ENCODE results near the gene ZBED3. TPM values are rescaled to one million over a fixed set of nuclear protein-coding genes. Genes with fewer than 3 reads are reported as not detected.
A peak's percentile ranks its signal among the peaks of the same experiment; 100 is the strongest.

The ZBED3 gene
- total and polyA plus RNA-seq, 2 experiments from 2014 or later = 4.3 to 24.8 TPM

DNA sequence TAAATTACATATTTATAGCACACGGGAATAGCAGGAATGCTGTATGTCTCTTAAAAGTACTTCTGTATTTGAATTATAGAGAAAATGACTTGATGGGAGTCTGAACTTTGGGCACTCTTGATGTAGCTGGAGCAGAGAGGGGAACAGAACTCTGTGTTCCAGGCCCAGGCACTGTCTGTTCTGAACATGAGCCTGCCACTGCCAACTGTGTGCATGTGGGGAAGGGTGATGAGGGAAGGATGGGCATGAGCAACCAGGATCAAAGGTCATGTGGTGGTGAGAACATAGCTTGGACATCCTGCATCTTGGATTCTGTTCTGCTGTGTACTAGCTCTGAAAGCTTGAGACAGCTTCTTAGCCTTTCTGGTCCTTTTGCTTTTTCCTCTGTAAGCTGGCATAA lies 16.4 kb upstream of the ZBED3 start:
- H3K36me3 ChIP-seq = no peaks in the 10 kb centered on the region
- no peak for DNase-seq (ENCODE audit: low read depth in 1 of 2, low spot score in 1 of 2)
- TF ChIP-seq, protein P1, sequence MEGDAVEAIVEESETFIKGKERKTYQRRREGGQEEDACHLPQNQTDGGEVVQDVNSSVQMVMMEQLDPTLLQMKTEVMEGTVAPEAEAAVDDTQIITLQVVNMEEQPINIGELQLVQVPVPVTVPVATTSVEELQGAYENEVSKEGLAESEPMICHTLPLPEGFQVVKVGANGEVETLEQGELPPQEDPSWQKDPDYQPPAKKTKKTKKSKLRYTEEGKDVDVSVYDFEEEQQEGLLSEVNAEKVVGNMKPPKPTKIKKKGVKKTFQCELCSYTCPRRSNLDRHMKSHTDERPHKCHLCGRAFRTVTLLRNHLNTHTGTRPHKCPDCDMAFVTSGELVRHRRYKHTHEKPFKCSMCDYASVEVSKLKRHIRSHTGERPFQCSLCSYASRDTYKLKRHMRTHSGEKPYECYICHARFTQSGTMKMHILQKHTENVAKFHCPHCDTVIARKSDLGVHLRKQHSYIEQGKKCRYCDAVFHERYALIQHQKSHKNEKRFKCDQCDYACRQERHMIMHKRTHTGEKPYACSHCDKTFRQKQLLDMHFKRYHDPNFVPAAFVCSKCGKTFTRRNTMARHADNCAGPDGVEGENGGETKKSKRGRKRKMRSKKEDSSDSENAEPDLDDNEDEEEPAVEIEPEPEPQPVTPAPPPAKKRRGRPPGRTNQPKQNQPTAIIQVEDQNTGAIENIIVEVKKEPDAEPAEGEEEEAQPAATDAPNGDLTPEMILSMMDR (IDR thresholded peaks at IDR 0.05; ENCODE audit: low read depth, low read length) = no peak
- H3K4me1 ChIP-seq (ENCODE audit: low read depth) = no peaks in the 10 kb centered on the region
- no peak overlapping the region for H3K4me3 ChIP-seq
- no peaks in the 10 kb centered on the region for H3K27me3 ChIP-seq
- H3K27ac ChIP-seq = no peak overlapping the region
- no peaks in the 10 kb centered on the region for H3K9me3 ChIP-seq (ENCODE audit: low read depth)

DNA sequence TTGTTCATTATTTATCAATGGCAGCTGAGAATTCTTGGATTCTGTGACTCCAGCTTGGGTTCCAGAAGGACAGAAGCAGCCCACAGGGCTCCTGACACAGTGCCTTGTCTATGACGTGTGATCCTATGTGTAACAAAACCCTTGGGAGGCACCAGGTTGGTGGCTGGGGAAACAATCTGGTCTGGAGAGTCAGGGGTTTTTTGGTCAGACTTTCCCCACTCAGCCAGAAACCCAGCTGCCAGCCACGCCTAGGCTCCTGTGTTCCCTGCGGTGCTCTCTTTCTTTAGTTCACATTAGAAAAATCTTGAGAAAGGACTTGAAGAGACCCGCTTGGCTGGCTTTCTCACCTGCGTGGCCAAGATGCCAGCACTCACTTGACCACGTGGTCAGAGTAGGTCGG lies 15.5 kb upstream of the ZBED3 start:
- H3K9me3 ChIP-seq (ENCODE audit: low read depth) = no peaks in the 10 kb centered on the region

DNA sequence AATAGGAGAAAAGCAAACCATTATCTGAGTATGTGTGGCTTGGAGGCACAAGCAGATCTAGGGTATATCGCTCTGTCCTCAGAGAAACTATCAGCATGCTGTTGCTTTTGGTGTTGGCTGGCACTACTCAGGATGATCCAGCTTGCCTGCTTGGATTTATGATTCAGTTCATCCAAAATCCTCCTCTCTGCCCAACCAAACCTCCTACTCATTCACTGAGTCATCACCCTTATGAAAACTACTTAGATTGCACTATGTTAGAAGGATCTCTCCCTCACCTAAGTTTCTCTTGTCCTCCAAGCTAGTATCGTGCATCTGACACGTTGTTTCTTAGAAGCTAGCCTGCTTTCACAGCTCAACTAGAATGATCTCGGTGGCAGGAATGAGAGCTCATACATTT lies 14.2 kb upstream of the ZBED3 start:
- Histone ChIP-seq H3K36me3 (no peaks in the 10 kb centered on the region), H3K27me3 (no peaks in the 10 kb centered on the region), H3K4me3 (no peak overlapping the region), H3K27ac (no peak overlapping the region), H3K9me3 (ENCODE audit: low read depth) (no peaks in the 10 kb centered on the region), H3K4me1 (ENCODE audit: low read depth) (no peaks in the 10 kb centered on the region)
- TF ChIP-seq, protein P1 (IDR thresholded peaks at IDR 0.05; ENCODE audit: low read depth, low read length) = no peak
- DNase-seq (ENCODE audit: low read depth in 1 of 2, low spot score in 1 of 2) = peak in 1 of 2 donors; percentile 55

More for the DNA sequence above, 15.5 kb upstream of the ZBED3 start:
- Histone ChIP-seq H3K27ac (no peak overlapping the region), H3K4me1 (ENCODE audit: low read depth) (no peaks in the 10 kb centered on the region), H3K27me3 (no peaks in the 10 kb centered on the region), H3K36me3 (no peaks in the 10 kb centered on the region), H3K4me3 (no peak overlapping the region)
- no peak for DNase-seq (ENCODE audit: low read depth in 1 of 2, low spot score in 1 of 2)
- TF ChIP-seq, protein P1 (IDR thresholded peaks at IDR 0.05; ENCODE audit: low read depth, low read length) = no peak

DNA sequence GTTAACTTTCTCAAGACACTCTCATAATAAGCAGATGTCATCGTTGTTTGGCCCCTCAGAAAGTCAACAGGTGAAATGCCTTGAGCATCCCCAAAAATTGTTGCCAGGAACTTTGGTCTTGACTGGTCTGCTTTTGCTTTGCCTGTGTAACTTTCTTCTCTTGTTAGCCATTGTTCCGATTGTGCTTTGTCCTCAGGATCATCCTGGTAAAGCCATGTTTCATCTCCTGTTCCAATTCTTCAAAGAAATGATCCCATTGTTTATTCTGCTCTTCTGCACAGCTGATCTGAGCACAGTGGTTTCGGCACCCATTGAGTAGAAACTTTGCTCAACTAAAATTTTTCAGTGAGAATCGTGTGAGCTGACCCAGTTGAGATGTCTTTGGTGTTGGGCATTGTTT lies 8.1 kb upstream of the ZBED3 start:
- Histone ChIP-seq H3K4me3 (no peak overlapping the region), H3K36me3 (peaks cover 3% of the 10 kb centered on the region), H3K27me3 (no peaks in the 10 kb centered on the region), H3K9me3 (ENCODE audit: low read depth) (no peaks in the 10 kb centered on the region), H3K4me1 (ENCODE audit: low read depth) (no peaks in the 10 kb centered on the region), H3K27ac (no peak overlapping the region)
- TF ChIP-seq, protein P1 (IDR thresholded peaks at IDR 0.05; ENCODE audit: low read depth, low read length) = no peak
- no peak for DNase-seq (ENCODE audit: low read depth in 1 of 2, low spot score in 1 of 2)

DNA sequence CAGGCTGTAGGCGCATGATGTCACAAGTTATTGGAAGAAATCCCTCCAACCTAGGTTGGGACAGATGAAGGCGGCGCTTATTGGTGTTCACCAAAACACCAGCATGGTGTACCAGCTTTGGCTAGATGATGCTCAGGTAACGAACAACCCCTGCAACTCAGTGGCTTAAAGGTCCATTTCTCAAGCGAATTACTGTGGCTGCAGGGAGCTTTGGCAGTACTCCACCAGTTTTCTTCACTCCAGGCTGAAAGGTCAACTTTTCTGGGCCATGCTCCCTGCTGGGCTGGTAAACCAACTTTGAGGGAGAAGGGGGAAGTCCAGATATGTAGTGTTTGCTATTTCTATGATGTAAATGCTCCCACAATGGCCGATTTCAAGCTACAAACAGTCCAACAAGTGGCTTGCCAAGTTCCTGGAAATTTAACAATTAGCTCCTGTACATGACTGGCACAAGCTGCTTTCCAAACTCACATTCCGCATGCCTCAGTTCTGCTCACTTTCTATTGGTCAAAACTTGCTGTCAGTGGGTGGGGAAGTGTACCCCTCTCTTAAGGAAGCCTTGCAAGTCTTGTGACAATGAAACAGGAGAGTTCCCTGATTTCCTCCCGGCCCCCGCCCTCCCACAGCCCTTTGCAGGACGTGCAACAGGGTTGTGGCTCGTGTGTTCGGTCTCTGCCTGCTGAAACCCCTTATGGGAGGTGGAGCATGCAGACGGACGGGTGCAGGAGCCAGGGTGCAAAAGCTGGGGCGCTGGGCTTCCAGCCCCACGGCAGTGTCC lies 588 bp upstream of the ZBED3 start:
- no peaks in the 10 kb centered on the region for H3K27me3 ChIP-seq
- peak overlapping the region; percentile 57 for H3K4me3 ChIP-seq
- peak; percentile 3 to 81 for DNase-seq (ENCODE audit: low read depth in 1 of 2, low spot score in 1 of 2)
- H3K36me3 ChIP-seq = no peaks in the 10 kb centered on the region
- peaks cover 15% of the 10 kb centered on the region for H3K4me1 ChIP-seq (ENCODE audit: low read depth)
- TF ChIP-seq, protein P1 (IDR thresholded peaks at IDR 0.05; ENCODE audit: low read depth, low read length) = no peak
- H3K9me3 ChIP-seq (ENCODE audit: low read depth) = no peaks in the 10 kb centered on the region
- H3K27ac ChIP-seq = peak overlapping the region; percentile 96

Data from cardiac muscle cell (in vitro differentiated cells and primary cell).